GM18907 (cell line): Measurements from ENCODE around the gene MKNK2.

Source experiments
- ATAC-seq: cut with Tn5 transposase; IDR thresholded peaks from one replicate; pipeline ENCODE4 v1.9.1; 2021; ENCODE audit warnings: mild to moderate bottlenecking, moderate library complexity; ENCODE audit not compliant: unreplicated experiment

Gene MKNK2

DNA sequence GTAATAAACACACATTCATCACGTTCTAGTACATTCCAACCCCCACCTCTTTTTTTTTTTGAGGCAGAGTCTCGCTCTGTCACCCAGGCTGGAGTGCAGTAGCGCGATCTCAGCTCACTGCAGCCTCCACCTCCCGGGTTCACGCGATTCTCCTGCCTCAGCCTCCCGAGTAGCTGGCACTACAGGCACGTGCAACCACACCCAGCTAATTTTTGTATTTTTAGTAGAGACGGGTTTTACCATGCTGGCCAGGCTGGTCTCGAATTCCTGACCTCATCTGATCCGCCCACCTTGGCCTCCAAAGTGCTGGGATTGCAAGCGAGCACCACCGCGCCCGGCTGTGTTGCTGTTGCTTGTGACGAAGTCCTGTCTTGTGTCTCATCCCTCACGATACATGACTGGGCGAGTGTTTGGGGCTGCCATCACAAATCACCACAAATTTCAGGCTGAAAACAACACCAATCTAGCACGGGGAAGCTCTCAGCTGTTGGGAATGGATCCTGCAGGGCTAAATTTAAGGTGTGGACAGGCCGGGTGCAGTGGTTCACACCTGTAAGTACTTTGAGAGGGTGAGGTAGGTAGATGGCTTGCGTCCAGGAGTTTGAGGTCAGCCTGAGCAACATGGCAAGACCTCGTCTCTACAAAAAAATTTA is 29.4 kb upstream of the MKNK2 start:
- no peak for ATAC-seq

DNA sequence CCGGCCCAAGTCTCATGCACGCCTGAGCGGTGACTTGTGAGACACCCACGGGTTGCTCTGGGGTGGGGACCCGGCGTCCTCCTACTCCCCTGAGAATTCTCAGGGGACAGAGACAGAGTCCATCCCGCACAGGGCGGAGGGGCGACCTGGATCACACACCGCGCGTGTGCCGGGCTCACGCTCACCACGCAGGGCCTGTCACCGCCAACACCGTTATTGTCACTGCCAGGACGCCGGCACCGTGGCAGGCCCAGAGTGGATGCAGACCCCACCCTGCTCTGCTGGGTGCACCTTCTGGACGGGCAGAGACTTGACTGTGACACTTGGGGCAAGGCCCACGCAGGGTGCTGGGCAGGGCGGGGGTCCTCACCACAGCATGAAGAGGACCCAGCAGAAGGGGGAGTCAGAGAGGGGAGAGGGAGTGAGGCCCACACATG is 28.8 kb upstream of the MKNK2 start:
- no peak for ATAC-seq

DNA sequence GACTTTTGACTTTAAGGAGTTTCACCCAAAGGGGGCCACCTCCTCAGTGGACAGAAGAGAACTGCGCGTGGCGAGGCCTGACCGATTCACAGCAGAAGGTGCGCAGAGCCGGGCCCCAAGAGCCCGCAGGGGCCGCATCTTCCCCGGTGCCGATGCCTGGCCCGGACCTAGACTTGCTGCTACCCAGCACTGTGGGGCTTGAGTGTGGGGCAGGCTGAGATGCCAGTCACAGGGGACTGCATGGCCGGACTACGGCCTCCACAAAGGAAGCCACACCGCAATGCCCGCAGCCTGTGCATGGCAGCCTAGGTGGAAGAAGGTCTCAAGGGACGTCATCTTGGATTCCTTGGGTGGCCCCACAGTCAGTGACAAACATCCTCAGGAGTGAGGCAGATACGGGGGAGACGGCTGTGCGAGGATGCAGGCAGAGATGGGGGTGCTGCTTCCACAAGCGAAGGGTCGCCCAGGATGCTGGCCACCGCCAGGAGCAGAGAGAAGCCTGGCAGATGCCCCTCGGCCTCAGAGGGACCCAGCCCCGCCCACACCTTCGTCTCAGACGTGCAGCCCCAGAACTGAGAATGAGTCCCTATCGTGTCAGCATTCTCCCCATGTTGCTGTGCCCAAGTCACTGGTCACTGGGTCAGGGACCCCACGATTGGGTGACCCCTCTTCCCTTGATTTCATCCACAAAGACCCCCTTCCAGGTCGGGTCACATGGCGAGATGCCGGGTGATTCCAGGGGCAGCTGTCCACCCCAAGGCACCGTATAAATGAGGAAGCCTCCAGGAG is 28.2 kb upstream of the MKNK2 start:
- ATAC-seq: no peak

DNA sequence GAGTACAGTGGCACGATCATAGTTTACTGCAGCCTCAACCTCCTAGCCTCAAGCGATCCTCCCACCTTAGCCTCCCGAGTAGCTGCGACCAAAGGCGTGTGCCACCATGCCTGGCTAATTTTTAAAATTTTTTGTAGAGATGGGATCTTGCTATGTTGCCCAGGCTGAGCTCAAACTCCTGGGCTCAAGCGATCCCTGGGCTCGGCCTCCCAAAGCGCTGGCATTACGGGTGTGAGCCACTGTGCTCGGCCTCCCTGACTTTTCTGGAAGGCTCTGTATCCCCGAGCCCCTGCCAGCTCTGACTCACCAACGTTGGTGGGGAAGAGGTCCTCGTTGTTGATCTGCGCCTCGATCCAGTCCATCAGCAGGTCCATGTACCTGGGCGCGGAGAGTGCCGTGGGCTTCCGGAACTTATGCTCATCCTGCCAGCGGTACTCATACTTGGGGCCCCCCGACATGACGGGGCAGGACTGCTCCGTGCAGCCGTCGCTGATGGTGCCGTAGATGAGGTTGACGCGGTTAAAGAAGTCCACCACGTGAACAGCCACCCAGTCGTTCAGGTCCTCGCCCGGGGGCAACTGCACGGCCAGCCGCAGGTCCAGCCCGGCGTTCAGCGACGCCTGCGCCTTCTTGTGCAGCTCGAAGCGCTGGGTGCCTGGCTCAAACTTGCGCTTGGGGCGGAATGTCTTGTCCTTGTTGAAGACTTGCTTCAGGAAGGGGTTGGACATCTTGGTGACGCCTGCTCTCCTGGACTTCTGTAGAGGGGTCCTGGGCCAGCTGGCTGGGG is 27.0 kb upstream of the MKNK2 start:
- ATAC-seq: no peak

DNA sequence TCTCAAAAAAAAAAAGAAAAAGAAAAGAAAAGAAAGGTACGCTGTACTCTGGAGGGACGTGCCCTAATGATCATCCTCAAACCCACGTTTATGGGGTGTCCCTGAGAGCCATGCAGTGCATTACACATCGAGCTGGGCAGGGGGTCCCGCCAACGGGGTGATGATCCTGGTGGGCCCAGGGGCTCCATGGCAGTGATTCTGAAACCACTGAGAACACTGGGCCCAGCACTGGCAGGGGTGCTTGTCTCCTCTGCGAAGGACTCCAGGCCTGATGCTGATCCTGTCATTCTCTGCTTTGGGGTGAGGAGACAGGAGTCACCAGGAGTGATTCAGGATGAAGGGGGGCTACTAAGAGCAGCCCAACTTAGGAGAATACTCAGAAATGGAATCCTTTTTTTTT is 26.4 kb upstream of the MKNK2 start:
- ATAC-seq: no peak

DNA sequence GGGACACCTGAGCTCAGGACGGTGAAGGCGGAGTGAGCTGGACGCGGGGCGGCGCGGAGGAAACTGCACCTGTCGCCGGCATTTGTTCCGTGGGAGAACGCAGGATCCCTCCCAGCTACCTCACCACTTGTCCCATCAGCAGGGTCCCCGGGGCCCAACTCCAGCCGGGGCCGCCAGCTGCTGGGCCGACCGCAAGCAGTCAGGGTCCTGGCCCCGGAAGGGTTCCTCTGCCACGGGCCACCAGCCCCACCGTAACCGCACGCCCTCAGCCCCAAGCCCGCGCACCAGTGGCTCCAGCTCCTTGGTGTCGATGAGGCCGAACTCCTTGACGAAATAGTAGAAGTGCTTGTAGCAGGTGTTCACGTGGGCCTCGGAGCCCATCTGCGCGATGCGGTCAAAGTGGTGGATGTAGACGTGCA is 25.5 kb upstream of the MKNK2 start:
- no peak for ATAC-seq

DNA sequence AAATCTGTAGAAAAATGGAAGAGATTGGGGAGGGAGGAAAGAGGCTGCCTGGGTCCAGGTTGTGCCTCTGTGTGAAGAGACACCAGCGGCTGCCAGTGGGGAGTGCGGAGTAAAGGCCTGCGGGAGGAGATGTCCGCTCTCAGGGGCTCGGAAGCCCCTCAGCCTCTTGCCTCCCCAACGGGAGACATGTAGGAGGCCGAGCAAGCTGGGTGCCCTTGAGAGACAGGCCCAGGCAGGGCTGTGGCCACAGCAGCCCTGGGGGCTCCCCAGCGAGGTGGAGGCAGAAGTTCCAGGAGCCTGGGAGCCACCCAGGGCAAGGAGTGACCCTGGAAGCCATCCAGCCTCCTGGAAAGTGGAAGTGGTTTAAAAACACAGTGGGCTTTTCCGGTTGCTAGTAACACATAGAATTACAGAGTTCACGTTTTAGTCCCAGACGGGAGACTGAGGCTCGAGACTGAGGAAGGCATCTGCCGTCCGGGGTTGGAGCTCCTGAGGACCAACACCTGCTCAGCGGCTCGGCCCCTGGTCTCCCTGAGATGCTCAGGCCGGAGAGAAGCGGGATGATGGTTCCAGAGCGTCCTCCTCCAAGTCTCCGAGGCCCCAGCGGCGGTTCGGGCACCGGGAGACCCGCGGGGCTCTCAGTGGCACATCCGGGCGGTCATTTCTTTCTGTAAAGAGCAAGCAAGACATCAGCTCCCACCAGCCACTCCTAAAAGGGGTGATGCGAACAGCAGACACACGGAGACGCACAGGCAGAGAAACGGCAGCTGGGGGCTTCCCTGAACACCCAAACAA is 21.9 kb upstream of the MKNK2 start:
- no peak for ATAC-seq

DNA sequence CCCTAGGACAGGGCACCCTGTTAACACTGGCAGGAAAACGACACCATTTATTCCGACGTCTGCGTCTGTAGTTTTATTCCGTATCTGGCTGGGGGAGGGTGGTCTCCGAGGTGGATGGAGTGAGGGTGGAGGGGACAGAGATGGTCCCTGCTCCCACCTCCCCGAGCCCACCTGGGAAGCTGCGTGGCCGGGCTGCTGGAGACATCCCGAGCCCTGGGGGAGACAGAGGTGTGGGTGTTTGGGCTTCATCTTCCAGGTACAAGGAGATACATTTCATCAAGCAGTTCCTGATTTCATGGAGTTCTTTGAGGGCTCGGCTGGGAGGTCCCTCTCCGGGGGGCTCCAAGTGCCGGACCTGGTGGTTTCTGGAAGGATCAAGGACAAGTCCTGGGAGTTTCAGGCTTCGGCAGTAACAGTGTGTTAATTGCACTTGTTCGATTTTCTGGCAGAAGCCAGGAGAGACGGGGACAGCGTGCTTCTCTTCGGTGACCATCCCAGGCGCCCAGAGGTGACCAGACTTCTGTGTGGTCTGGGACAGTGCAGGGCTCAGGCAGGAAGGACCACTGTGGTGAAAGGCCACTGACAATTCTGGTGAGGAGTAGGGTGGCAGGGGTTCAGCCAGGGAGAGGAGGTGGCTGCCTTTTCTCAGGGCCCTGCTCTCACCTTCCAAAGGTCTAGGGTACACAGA is 20.1 kb upstream of the MKNK2 start:
- ATAC-seq: no peak

DNA sequence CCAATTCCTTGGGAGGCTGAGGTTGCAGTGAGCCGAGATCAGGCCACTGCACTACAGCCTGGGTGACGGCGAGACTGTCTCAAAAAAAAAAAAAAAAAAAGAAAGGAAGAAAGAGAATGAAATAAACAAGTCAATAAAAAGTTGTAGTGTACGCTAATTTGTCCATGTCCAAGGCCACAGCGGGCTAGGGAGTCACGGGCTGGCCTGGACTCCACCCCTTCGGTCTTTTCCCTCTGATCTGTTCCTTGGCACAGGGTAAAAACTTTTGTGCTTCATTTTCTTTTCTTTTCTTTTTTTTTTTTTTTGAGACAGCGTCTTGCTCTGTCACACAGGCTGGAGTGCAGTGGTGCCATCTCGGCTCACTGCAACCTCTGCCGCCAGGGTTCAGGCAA is 19.4 kb upstream of the MKNK2 start:
- ATAC-seq: no peak

DNA sequence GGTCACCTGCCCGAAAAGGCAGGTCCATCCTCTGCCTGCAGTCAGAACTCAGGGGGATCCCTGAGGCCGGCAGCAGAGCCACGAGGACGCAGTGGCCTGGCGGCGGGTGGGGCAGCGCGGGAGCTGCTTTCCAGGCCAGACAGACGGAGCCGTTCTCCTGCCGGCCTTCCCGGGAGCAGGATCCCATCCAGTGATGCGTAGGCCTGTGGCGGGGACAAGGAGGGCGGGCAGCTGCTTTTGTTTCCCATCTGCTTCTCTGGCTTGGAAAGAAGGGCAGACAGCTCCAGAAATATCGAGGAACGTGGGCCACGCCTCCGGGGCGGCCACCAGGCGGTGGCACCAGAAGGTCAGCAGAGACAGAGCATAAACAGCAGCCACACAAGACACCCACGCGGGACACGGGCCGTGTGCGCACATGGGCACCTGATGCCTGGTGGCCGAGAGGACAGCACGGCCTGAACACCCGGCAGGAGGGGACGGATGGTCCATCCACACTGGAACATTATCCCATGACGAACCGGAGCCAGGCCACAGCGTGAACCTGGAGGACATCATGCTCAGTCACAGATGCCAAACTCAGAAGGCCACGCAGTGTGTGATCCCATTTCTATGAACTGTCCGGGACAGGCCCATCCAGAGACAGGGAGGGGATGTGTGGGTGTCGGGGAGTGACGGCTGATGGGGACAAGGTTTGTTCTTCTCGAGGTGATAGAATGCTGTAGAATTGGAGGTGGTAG is 13.9 kb upstream of the MKNK2 start:
- ATAC-seq: no peak

DNA sequence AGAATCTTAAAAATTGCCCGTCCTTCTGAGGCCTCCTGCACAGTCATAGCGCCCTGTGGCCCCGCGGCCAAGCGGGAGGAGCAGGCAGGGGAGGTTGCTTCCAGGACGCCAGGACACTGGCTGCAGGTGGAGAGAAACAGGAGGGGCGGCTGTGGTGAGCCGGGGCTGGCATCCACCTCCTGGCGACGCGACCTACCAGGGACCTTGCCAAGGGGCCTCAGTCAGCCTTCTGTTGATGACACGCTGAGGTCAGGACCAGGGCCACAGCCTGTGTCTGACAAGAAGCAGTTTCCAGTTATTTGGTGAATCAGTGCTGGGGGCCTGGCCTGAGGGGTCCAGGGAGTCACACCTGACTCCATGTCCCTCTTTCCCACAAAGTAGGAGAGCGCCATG is 13.3 kb upstream of the MKNK2 start:
- ATAC-seq: no peak

DNA sequence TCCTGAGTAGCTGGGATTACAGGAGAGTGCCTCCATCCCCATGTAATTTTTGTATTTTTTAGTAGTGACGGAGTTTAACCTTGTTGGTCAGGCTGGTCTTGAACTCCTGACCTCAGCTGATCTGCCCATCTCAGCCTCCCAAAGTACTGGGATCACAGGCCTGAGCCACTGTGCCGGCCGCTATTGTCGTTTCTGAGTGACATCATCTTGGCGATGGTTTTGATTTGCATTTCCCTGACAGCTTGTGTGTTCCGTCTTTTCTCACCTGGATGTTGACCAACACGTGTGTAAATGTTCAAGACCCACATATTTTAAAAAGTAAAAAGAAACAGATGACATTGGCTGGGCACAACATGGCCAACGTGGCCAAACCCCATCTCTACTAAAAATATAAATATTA is 12.8 kb upstream of the MKNK2 start:
- ATAC-seq: no peak

DNA sequence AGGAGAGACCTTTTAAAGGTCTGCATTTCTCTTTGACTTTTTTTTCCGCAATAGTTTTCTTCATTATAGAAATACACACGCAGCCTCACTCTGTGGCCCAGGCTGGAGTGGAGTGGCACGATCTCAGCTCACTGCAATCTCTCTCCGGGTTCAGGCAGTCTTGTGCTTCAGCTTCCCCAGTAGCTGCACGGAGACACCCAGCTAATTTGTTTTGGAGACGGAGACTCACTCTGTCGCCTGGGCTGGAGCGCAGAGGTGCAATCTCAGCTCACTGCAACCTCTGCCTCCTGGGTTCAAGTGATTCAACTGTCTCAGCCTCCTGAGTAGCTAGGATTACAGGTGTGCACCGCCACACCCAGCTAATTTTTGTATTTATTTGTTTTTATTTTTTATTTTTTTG is 11.7 kb upstream of the MKNK2 start:
- ATAC-seq: no peak

DNA sequence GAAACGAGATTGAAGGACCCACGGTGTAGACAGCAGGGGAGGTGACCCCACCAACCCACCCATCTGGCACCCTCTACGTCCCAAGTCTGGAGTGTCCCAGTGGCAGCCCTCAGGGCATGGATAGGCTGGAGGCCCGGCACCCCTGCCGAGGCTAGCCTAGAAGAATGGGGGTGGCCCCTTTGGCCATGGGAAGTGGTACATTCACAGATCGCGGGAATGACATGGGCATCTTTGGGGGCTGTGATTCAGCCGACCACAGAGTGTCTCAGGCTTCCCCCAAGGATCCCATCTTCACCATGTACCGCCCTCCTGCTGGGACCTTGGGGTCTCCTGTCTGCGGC is 11.3 kb upstream of the MKNK2 start:
- no peak for ATAC-seq

DNA sequence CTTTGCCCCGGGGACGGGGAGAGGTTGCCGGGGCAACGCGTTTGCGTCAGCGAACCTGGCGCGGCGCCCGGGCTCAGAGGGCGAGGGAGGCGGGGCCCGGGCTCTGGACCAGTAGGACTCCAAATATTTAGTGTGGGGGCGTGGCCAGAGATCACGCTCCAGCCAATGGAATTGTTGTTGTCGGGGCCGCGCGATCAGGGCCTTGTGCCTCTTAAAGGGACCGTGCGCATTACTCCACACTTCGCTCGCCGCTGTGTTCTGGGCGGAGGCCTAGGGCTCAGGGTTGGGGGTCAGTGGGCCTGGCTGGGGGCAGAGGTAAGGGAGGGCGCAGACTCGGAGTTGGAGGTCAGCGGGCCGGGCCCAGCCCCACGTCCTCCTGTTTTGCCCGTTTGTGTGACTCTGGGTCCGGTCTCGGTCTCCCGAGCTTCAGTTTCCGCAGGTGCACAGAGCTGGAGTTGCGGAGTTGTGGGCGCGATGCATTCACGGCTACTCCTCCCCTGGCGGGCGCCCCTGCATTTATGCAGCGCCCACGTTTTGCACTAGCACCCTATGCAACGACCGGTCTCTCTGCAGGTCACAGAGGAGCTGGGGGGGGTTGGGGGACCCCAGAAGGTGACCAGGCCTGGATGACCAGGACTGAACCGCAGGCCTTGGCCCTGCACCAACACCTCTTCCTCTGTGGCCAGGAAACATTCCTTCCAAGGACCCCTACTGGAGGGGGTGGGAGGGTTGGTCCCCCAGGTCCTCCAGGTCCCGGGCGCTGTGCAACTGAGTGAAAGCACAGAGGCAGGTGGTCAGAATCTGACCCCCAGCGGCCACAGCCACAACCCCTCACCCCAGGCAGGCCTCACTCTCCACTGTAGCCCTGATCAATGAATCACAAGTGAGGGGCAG is 10.7 kb upstream of the MKNK2 start:
- peak; percentile 71 for ATAC-seq

DNA sequence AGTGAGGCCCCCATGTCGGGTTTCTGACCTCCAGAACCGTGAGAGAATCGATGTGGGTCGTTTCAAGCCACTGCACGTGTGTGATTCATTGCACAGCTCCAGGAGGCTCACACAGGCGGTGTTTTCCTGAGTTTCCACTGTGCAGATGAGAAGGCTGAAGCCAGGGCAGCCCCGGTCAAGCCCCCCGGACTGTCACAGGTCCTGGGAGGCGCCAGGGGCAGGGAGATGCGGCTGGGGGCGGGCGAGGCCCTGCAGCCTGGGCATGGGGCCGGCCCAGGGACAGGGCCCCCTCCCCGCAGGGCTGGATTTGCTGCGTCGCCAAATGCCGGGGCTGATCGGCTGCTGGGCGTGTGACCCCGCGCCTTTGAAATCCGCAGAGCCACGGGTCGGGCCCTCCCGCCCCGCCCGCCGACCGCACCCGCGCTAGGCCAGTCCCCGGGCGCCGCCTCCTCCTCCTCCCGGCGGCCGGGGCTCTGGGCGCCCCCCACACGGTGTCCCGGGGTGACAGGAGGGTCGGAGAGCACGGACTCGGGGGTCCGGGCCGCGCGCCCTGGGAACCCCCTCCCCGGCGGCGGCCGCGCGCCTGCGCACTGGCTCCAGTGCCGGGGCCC is 9.9 kb upstream of the MKNK2 start:
- ATAC-seq: peak; percentile 27

DNA sequence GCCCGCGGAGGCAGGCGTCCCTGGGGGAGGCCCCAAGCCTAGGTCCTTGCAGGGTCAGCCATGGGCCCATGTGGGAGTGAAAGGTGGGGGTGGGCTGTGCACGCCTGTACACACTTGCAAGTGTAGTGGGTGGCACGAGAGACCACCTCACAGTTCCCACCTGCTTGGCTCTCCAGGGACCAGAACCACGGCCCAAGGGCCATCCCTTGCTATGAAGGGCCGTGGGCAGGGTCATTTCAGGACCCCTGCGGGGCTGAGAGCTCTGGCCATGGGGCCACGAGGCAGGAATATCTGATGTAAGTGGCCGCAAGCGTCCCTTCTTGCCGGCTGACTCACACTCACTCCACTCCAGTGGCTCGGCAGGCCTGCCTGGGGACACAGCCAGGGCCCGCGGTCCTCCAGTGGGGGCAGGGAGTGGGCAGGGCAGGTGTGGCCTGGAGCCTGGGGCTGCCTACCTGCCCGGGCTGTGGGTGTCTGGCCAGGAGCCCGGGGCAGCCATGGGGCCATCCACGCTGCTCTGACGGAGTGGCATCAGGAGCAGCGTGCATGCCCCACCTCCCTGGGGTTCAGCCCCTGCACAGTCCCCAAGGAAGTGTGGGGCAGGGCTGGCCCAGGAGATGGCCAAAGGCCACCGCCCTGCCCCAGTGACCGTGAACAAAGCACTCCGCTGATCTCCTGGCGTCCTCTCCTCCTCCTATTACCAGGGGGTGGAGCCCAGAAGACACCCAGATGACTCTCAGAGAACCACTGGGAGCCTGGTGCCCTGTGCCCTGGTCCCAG is 8.6 kb upstream of the MKNK2 start:
- no peak for ATAC-seq
